ENCODE data around the gene CASTOR1. TPM values are rescaled to one million over a fixed set of nuclear protein-coding genes. Genes with fewer than 3 reads are reported as not detected.
A peak's percentile ranks its signal among the peaks of the same experiment; 100 is the strongest.

The CASTOR1 gene
- total and polyA plus RNA-seq, 2 donors (not counting 3 experiments of a cell fraction or from before 2014, with no cell fraction given) = 8.1 to 26.8 TPM

GRCh38 chr22:30326706-30327362 lies 37.5 kb upstream of the CASTOR1 start, which contains the start of gene TBC1D10A:
TSS of gene TBC1D10A (minus strand) at chr22:30326941. CDS start at chr22:30326881, 60 bp downstream.
- BruUV-seq (replicated peaks) = no TSS peak
- dilution Hi-C loops (cut with MboI; ENCODE audit: extremely low pct_ligation_motif_present, low sequenced_read_pairs) = no loop called here
- Histone ChIP-seq H3K9ac (replicated peaks; ENCODE audit: extremely low read depth, insufficient read depth, low read length) (peak within 1 kb of the TSS; percentile 70), H2AFZ (ENCODE audit: low read depth, low read length) (peak within 1 kb of the TSS; percentile 94), H3K9me3 (replicated peaks; ENCODE audit: control insufficient read depth, insufficient read depth, low read length) (no peaks in the 10 kb centered on the region), H3K36me3 (ENCODE audit: control insufficient read depth in 2 of 2, extremely low read depth in 1 of 2, insufficient read depth in 2 of 2, low read length in 2 of 2) (no peaks in the 10 kb centered on the region), H3K27ac (ENCODE audit: insufficient read depth, low read depth, low read length) (peak within 1 kb of the TSS; percentile 38), H4K20me1 (replicated peaks; ENCODE audit: control insufficient read depth, extremely low read depth, insufficient read depth, low read length) (no peaks in the 10 kb centered on the region), H3K27me3 (ENCODE audit: control insufficient read depth in 2 of 2, insufficient read depth in 2 of 2, low read length in 2 of 2) (no peaks in the 10 kb centered on the region), H3K9me1 (replicated peaks; ENCODE audit: control insufficient read depth, extremely low read depth, insufficient read depth, low read length) (no peaks in the 10 kb centered on the region), H3K79me2 (ENCODE audit: control insufficient read depth, insufficient read depth, low read length) (no peaks in the 10 kb centered on the region), H3K4me3 (replicated peaks in 1 of 3; ENCODE audit: insufficient read depth in 1 of 3, low read depth in 1 of 3, low read length in 3 of 3) (peak within 1 kb of the TSS; percentile 62 to 67 (median 64)), H3K4me1 (ENCODE audit: control insufficient read depth, extremely low read depth, insufficient read depth, low read length) (peaks cover 13% of the 10 kb centered on the region), H3K4me2 (ENCODE audit: insufficient read depth, low read length) (peak within 1 kb of the TSS; percentile 72)
- TF ChIP-seq EZH2 (IDR thresholded peaks at IDR 0.05; ENCODE audit: borderline replicate concordance, low read depth, low read length, severe bottlenecking) = no peak
- TF ChIP-seq POLR2A (IDR thresholded peaks at IDR 0.05; ENCODE audit: low read depth, low read length) = peak; percentile 63
- TF ChIP-seq, protein P1, sequence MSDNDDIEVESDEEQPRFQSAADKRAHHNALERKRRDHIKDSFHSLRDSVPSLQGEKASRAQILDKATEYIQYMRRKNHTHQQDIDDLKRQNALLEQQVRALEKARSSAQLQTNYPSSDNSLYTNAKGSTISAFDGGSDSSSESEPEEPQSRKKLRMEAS (IDR thresholded peaks at IDR 0.05; ENCODE audit: insufficient read depth, insufficient read length) = no peak
- peak; percentile 77 for TF ChIP-seq POLR2AphosphoS5 (IDR thresholded peaks at IDR 0.05; ENCODE audit: insufficient read depth, low read depth, low read length)
- DNase-seq (ENCODE audit: low read depth, low spot score) = peak; percentile 86
- intact Hi-C loops (cut with micrococcal nuclease) = loop anchor here (1.0 to 2.0 kb wide), 2 partner anchors 30 to 38 kb away; partner anchors contain the start of genes CASTOR1, CCDC157 and SF3A1
- ChIA-PET CTCF (interaction anchor here (0.6 to 14.7 kb wide), 12 partner anchors 9 to 96 kb away, joined by 3 to 164 read pairs (median 4); partner anchors contain the start of genes CASTOR1 and RNF215), POLR2A (interaction anchor here (0.7 to 1.5 kb wide), 3 partner anchors 9 to 39 kb away, joined by 4 to 7 read pairs (median 7); partner anchors contain the start of gene CASTOR1)
- peak; percentile 76 for FAIRE-seq

GRCh38 chr22:30326255-30326705 lies 37.0 kb upstream of the CASTOR1 start:
- peak; percentile 7 for TF ChIP-seq POLR2A (IDR thresholded peaks at IDR 0.05; ENCODE audit: low read depth, low read length)
- no peak for TF ChIP-seq POLR2AphosphoS5 (IDR thresholded peaks at IDR 0.05; ENCODE audit: insufficient read depth, low read depth, low read length)
- Histone ChIP-seq H3K4me1 (ENCODE audit: control insufficient read depth, extremely low read depth, insufficient read depth, low read length) (peaks cover 13% of the 10 kb centered on the region), H3K36me3 (ENCODE audit: control insufficient read depth in 2 of 2, extremely low read depth in 1 of 2, insufficient read depth in 2 of 2, low read length in 2 of 2) (no peaks in the 10 kb centered on the region), H3K9me3 (replicated peaks; ENCODE audit: control insufficient read depth, insufficient read depth, low read length) (no peaks in the 10 kb centered on the region), H3K27ac (ENCODE audit: insufficient read depth, low read depth, low read length) (peak overlapping the region; percentile 38), H3K9me1 (replicated peaks; ENCODE audit: control insufficient read depth, extremely low read depth, insufficient read depth, low read length) (no peaks in the 10 kb centered on the region), H3K9ac (replicated peaks; ENCODE audit: extremely low read depth, insufficient read depth, low read length) (peak overlapping the region; percentile 70), H3K4me2 (ENCODE audit: insufficient read depth, low read length) (peak overlapping the region; percentile 66), H3K79me2 (ENCODE audit: control insufficient read depth, insufficient read depth, low read length) (no peaks in the 10 kb centered on the region), H3K4me3 (replicated peaks in 1 of 3; ENCODE audit: insufficient read depth in 1 of 3, low read depth in 1 of 3, low read length in 3 of 3) (peak overlapping the region; percentile 62 to 67 (median 64)), H3K27me3 (ENCODE audit: control insufficient read depth in 2 of 2, insufficient read depth in 2 of 2, low read length in 2 of 2) (no peaks in the 10 kb centered on the region), H2AFZ (ENCODE audit: low read depth, low read length) (peak overlapping the region; percentile 93), H4K20me1 (replicated peaks; ENCODE audit: control insufficient read depth, extremely low read depth, insufficient read depth, low read length) (no peaks in the 10 kb centered on the region)
- BruUV-seq (replicated peaks) = no TSS peak
- no peak for DNase-seq (ENCODE audit: low read depth, low spot score)
- peak; percentile 58 for FAIRE-seq
- ChIA-PET POLR2A (interaction anchor here (1.5 kb wide), 1 partner anchor 35 kb away, joined by 4 read pairs; no protein-coding TSS in a partner anchor), CTCF (interaction anchor here (0.6 to 14.7 kb wide), 11 partner anchors 10 to 96 kb away, joined by 3 to 164 read pairs (median 4); partner anchors contain the start of genes CASTOR1 and RNF215)
- dilution Hi-C loops (cut with MboI; ENCODE audit: extremely low pct_ligation_motif_present, low sequenced_read_pairs) = no loop called here
- intact Hi-C loops (cut with micrococcal nuclease) = loop anchor here (1.0 to 2.0 kb wide), 2 partner anchors 31 to 37 kb away; partner anchors contain the start of genes CASTOR1, CCDC157 and SF3A1

Measured in endothelial cell of umbilical vein (primary cell).